Stimulated activated naive CD8-positive, alpha-beta T cell treated with anti-CD3 and anti-CD28 coated beads, Interleukin-15, amount 100 ng/mL, for 72 hours (primary cell): Measurements from ENCODE around the gene CMTM1.

Experiments
- ATAC-seq: fragments of 150-1000 bp; cut with Tn5 transposase; 2 replicates; pipeline ENCODE4 v1.10.0; 2021; ENCODE audit warnings: mild to moderate bottlenecking, moderate library complexity
- DNase-seq, 2 donors: peaks; one replicate each; pipeline ENCODE4 v3.0.0; 2021 to 2022
- H3K27ac Mint-ChIP-seq, 2 donors: one replicate each; pipeline ENCODE4 v1.8.0; 2022; ENCODE audit warnings: mild to moderate bottlenecking in 2 of 2, mixed read lengths in 2 of 2, moderate library complexity in 2 of 2
- H3K27me3 Mint-ChIP-seq: one replicate; pipeline ENCODE4 v1.8.0; 2022; ENCODE audit warnings: mixed read lengths
- H3K4me1 Mint-ChIP-seq: one replicate; pipeline ENCODE4 v1.8.0; 2022; ENCODE audit warnings: mild to moderate bottlenecking, mixed read lengths
- H3K4me3 Mint-ChIP-seq, 2 donors: one replicate each; pipeline ENCODE4 v1.8.0; 2022; ENCODE audit warnings: mild to moderate bottlenecking in 2 of 2, mixed read lengths in 2 of 2, moderate library complexity in 1 of 2
- H3K9me3 Mint-ChIP-seq, 2 donors: one replicate each; pipeline ENCODE4 v1.8.0; 2022; ENCODE audit warnings: mixed read lengths in 2 of 2

Gene CMTM1

GRCh38 chr16:66568355-66568754 is 2.1 kb downstream of the CMTM1 start:
- DNase-seq (no peak), ATAC-seq (no peak)
- no peak overlapping the region for H3K27ac Mint-ChIP-seq
- H3K9me3 Mint-ChIP-seq = no peaks in the 10 kb centered on the region
- H3K27me3 Mint-ChIP-seq = no peaks in the 10 kb centered on the region
- no peak overlapping the region for H3K4me3 Mint-ChIP-seq
- peaks cover 28% of the 10 kb centered on the region for H3K4me1 Mint-ChIP-seq

- Mint-ChIP-seq H3K27ac (no peak overlapping the region), H3K9me3 (no peaks in the 10 kb centered on the region), H3K4me1 (peaks cover 20% of the 10 kb centered on the region), H3K27me3 (no peaks in the 10 kb centered on the region), H3K4me3 (no peak overlapping the region)
- no peak for DNase-seq
- ATAC-seq = no peak
These were observed 2.9 kb downstream of the CMTM1 start for GRCh38 chr16:66569131-66569530.

- no peak for ATAC-seq
These were observed 3.7 kb downstream of the CMTM1 start for GRCh38 chr16:66569827-66570405.

GRCh38 chr16:66572356-66572755 is 6.1 kb downstream of the CMTM1 start:
- peaks cover 4% of the 10 kb centered on the region for H3K27me3 Mint-ChIP-seq
- H3K4me1 Mint-ChIP-seq = peaks cover 8% of the 10 kb centered on the region
- H3K9me3 Mint-ChIP-seq = no peaks in the 10 kb centered on the region
- no peak for DNase-seq
- H3K4me3 Mint-ChIP-seq = no peak overlapping the region
- H3K27ac Mint-ChIP-seq = no peak overlapping the region
- no peak for ATAC-seq

More at GRCh38 chr16:66569827-66570405, 3.7 kb downstream of the CMTM1 start:
- H3K4me3 Mint-ChIP-seq = no peak overlapping the region
- H3K4me1 Mint-ChIP-seq = peaks cover 16% of the 10 kb centered on the region
- DNase-seq = no peak
- no peaks in the 10 kb centered on the region for H3K9me3 Mint-ChIP-seq
- no peaks in the 10 kb centered on the region for H3K27me3 Mint-ChIP-seq
- H3K27ac Mint-ChIP-seq = no peak overlapping the region

- no peak overlapping the region for H3K4me3 Mint-ChIP-seq
- peaks cover 9% of the 10 kb centered on the region for H3K4me1 Mint-ChIP-seq
These were observed 7.8 kb downstream of the CMTM1 start for GRCh38 chr16:66574081-66574480.

GRCh38 chr16:66574531-66574930 is 8.3 kb downstream of the CMTM1 start:
- H3K27me3 Mint-ChIP-seq = peaks cover 26% of the 10 kb centered on the region
- H3K27ac Mint-ChIP-seq = no peak overlapping the region
- no peak for ATAC-seq
- DNase-seq = no peak
- H3K9me3 Mint-ChIP-seq = no peaks in the 10 kb centered on the region
- H3K4me3 Mint-ChIP-seq = no peak overlapping the region
- H3K4me1 Mint-ChIP-seq = peaks cover 13% of the 10 kb centered on the region

More at GRCh38 chr16:66574081-66574480, 7.8 kb downstream of the CMTM1 start:
- Mint-ChIP-seq H3K9me3 (no peaks in the 10 kb centered on the region), H3K27ac (no peak overlapping the region), H3K27me3 (peaks cover 21% of the 10 kb centered on the region)
- DNase-seq = no peak
- ATAC-seq = no peak

GRCh38 chr16:66575060-66575459 is 8.8 kb downstream of the CMTM1 start:
- H3K4me3 Mint-ChIP-seq = no peak overlapping the region
- no peaks in the 10 kb centered on the region for H3K9me3 Mint-ChIP-seq
- DNase-seq (no peak), ATAC-seq (no peak)
- H3K27ac Mint-ChIP-seq = no peak overlapping the region
- peaks cover 18% of the 10 kb centered on the region for H3K4me1 Mint-ChIP-seq
- peaks cover 31% of the 10 kb centered on the region for H3K27me3 Mint-ChIP-seq

GRCh38 chr16:66576296-66576695 is 10.1 kb downstream of the CMTM1 start:
- Mint-ChIP-seq H3K4me1 (peaks cover 24% of the 10 kb centered on the region), H3K4me3 (no peak overlapping the region), H3K27me3 (peaks cover 43% of the 10 kb centered on the region), H3K27ac (no peak overlapping the region), H3K9me3 (no peaks in the 10 kb centered on the region)
- ATAC-seq (no peak), DNase-seq (no peak)

GRCh38 chr16:66578651-66579531 is 12.7 kb downstream of the CMTM1 start, which contains the start of gene CMTM2:
CMTM2 (plus strand) TSS chr16:66579463; CDS start chr16:66579608, 145 bp downstream.
- peaks cover 31% of the 10 kb centered on the region for H3K4me1 Mint-ChIP-seq
- H3K9me3 Mint-ChIP-seq = no peaks in the 10 kb centered on the region
- H3K4me3 Mint-ChIP-seq = peak within 1 kb of the TSS; percentile 70 to 77
- peaks cover 49% of the 10 kb centered on the region for H3K27me3 Mint-ChIP-seq
- peak within 1 kb of the TSS; percentile 24 to 76 for H3K27ac Mint-ChIP-seq
- DNase-seq (no peak), ATAC-seq (peak; percentile 58)

GRCh38 chr16:66580605-66581209 is 14.5 kb downstream of the CMTM1 start:
- Mint-ChIP-seq H3K4me1 (peaks cover 31% of the 10 kb centered on the region), H3K4me3 (no peak overlapping the region), H3K27ac (no peak overlapping the region), H3K27me3 (peaks cover 49% of the 10 kb centered on the region), H3K9me3 (no peaks in the 10 kb centered on the region)
- no peak for DNase-seq
- ATAC-seq = no peak

GRCh38 chr16:66581246-66581952 is 15.2 kb downstream of the CMTM1 start:
- peaks cover 49% of the 10 kb centered on the region for H3K27me3 Mint-ChIP-seq
- H3K4me3 Mint-ChIP-seq = no peak overlapping the region
- H3K9me3 Mint-ChIP-seq = no peaks in the 10 kb centered on the region
- DNase-seq (no peak), ATAC-seq (no peak)
- no peak overlapping the region for H3K27ac Mint-ChIP-seq
- H3K4me1 Mint-ChIP-seq = peaks cover 32% of the 10 kb centered on the region

- no peak for ATAC-seq
- DNase-seq = no peak
- no peak overlapping the region for H3K4me3 Mint-ChIP-seq
- no peak overlapping the region for H3K27ac Mint-ChIP-seq
- H3K27me3 Mint-ChIP-seq = peaks cover 12% of the 10 kb centered on the region
- H3K9me3 Mint-ChIP-seq = no peaks in the 10 kb centered on the region
- H3K4me1 Mint-ChIP-seq = peaks cover 56% of the 10 kb centered on the region
These were observed 19.4 kb downstream of the CMTM1 start for GRCh38 chr16:66585481-66586239.

GRCh38 chr16:66587881-66588600 is 21.8 kb downstream of the CMTM1 start:
- no peak for DNase-seq
- Mint-ChIP-seq H3K27me3 (peaks cover 8% of the 10 kb centered on the region), H3K9me3 (no peaks in the 10 kb centered on the region), H3K4me1 (peaks cover 47% of the 10 kb centered on the region), H3K4me3 (peak overlapping the region; percentile 79 to 85), H3K27ac (peak overlapping the region; percentile 23 to 96)
- no peak for ATAC-seq

- DNase-seq = peak; percentile 59 to 79
- peaks cover 8% of the 10 kb centered on the region for H3K27me3 Mint-ChIP-seq
- peak; percentile 98 for ATAC-seq
- peaks cover 47% of the 10 kb centered on the region for H3K4me1 Mint-ChIP-seq
- peak overlapping the region; percentile 12 to 53 for H3K27ac Mint-ChIP-seq
- peak overlapping the region; percentile 76 to 81 for H3K4me3 Mint-ChIP-seq
- no peaks in the 10 kb centered on the region for H3K9me3 Mint-ChIP-seq
These were observed 22.9 kb downstream of the CMTM1 start for GRCh38 chr16:66588981-66589713.
